CD4-positive, alpha-beta memory T cell (primary cell): ENCODE data around the gene MOB2. TPM values are rescaled to one million over a fixed set of nuclear protein-coding genes. Genes with fewer than 3 reads are reported as not detected.

ENCODE experiments used
- CTCF ChIA-PET: fragments of 350-600 bp; sonication (Branson Sonifier 250); formaldehyde crosslinking; loops from one replicate; lab custom pipeline; 2021; ENCODE audit warnings: inconsistent platforms; ENCODE audit not compliant: partially characterized antibody; lab: Charles Lee
- POLR2A ChIA-PET: fragments of 350-600 bp; sonication (Branson Sonifier 250); formaldehyde crosslinking; loops from one replicate; lab custom pipeline; 2021; ENCODE audit not compliant: partially characterized antibody; lab: Charles Lee
- DNase-seq, 5 donors: peaks; one replicate each; pipeline versions ENCODE4 v3.0.0 to v3.0.0-alpha.2; 2020 to 2022; ENCODE audit warnings: mixed read lengths in 1 of 5
- H3K27ac ChIP-seq: one replicate; pipeline ENCODE4 v1.7.0; 2013; ENCODE audit warnings: low read depth, low read length
- H3K27me3 ChIP-seq: 2 replicates; pipeline ENCODE4 v1.7.0; 2013; ENCODE audit warnings: mild to moderate bottlenecking, low read length, moderate library complexity; ENCODE audit not compliant: insufficient read depth
- H3K36me3 ChIP-seq: 2 replicates; pipeline ENCODE4 v1.7.0; 2013; ENCODE audit warnings: mild to moderate bottlenecking, low read length, moderate library complexity; ENCODE audit not compliant: insufficient read depth
- H3K4me1 ChIP-seq: 2 replicates; pipeline ENCODE4 v1.7.0; 2013; ENCODE audit warnings: mild to moderate bottlenecking, low read length, moderate library complexity; ENCODE audit not compliant: insufficient read depth
- H3K4me3 ChIP-seq, 2 donors: one replicate each; pipeline ENCODE4 v1.7.0; 2013; ENCODE audit warnings: low read length in 2 of 2, mild to moderate bottlenecking in 1 of 2
- H3K9me3 ChIP-seq, 2 donors: one replicate each; pipeline ENCODE4 v1.7.0; 2013; ENCODE audit warnings: low read length in 2 of 2, control low read depth in 1 of 2; ENCODE audit not compliant: control insufficient read depth in 1 of 2
- H3K27ac Mint-ChIP-seq, 7 donors: one replicate each; pipeline ENCODE4 v1.8.0; 2020 to 2021; ENCODE audit warnings: mixed read lengths in 7 of 7, mild to moderate bottlenecking in 6 of 7, inconsistent platforms in 3 of 7, moderate library complexity in 3 of 7
- H3K27me3 Mint-ChIP-seq, 2 donors: one replicate each; pipeline ENCODE4 v1.8.0; 2020 to 2021; ENCODE audit warnings: mixed read lengths in 2 of 2
- H3K36me3 Mint-ChIP-seq, 2 donors: one replicate each; pipeline ENCODE4 v1.8.0; 2020 to 2021; ENCODE audit warnings: mixed read lengths in 2 of 2, inconsistent platforms in 1 of 2, mild to moderate bottlenecking in 1 of 2
- H3K4me1 Mint-ChIP-seq, 4 donors: one replicate each; pipeline ENCODE4 v1.8.0; 2020 to 2021; ENCODE audit warnings: mixed read lengths in 4 of 4, mild to moderate bottlenecking in 1 of 4
- H3K4me3 Mint-ChIP-seq, 8 donors: one replicate each; pipeline ENCODE4 v1.8.0; 2020 to 2021; ENCODE audit warnings: mixed read lengths in 8 of 8, mild to moderate bottlenecking in 7 of 8, moderate library complexity in 6 of 8, inconsistent platforms in 3 of 8
- H3K9me3 Mint-ChIP-seq, 8 donors: one replicate each; pipeline ENCODE4 v1.8.0; 2020 to 2021; ENCODE audit warnings: mixed read lengths in 8 of 8, mild to moderate bottlenecking in 5 of 8, inconsistent platforms in 3 of 8, moderate library complexity in 1 of 8
- intact Hi-C: fragments of 100-400 bp; cut with micrococcal nuclease; formaldehyde crosslinking; loops from one replicate; pipeline ENCODE4 v1.15.1; 2023
- polyA plus RNA-seq, 2 donors: library from polyadenylated mRNA; unstranded; fragments of 300-500 nt; fragmentation: Illumina TruSeq; gene quantifications; one replicate each; pipeline ENCODE4 v1.2.3, GENCODE V29; 2021
- total RNA-seq, 2 experiments: library from RNA; stranded (reverse); gene quantifications; one replicate each; pipeline ENCODE4 v1.2.3, GENCODE V29; 2021

Gene MOB2
- total and polyA plus RNA-seq, 4 experiments from 2014 or later = 48.8 to 74.1 (median 70.1) TPM

DNA sequence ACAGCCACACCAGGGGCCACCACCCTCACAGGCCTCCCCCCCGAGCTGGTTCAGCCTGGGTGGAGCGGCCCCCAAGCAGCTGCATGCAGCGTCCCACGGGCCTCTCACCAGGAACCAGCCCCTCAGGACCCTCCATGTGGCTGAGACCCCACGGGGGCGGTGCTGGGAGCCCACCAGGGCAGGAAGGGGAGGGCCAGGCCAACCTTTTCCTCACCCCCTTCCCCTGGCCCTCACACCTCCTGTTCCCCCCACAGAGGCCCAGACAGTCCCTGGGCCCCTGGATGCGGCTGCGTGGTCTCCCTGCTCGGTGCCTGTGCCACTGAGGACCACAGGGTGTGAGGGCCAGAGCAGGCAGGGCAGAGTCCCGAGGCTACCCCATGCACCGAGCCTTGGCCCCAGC, 46.5 kb downstream of the MOB2 start:
- no peaks in the 10 kb centered on the region for H3K36me3 ChIP-seq
- peaks cover 0 to 3% (median 0%) of the 10 kb centered on the region in 8 donors for H3K9me3 Mint-ChIP-seq
- H3K27me3 Mint-ChIP-seq = peaks cover 0 to 2% of the 10 kb centered on the region in 2 donors
- no peaks in the 10 kb centered on the region for H3K36me3 Mint-ChIP-seq
- no peak overlapping the region for H3K27ac ChIP-seq
- H3K27ac Mint-ChIP-seq = no peak overlapping the region
- no peak for DNase-seq
- POLR2A ChIA-PET = no interaction called here
- CTCF ChIA-PET = no interaction called here
- no peaks in the 10 kb centered on the region for H3K4me1 ChIP-seq
- H3K9me3 ChIP-seq = no peaks in the 10 kb centered on the region
- H3K4me3 Mint-ChIP-seq = no peak overlapping the region
- H3K4me1 Mint-ChIP-seq = no peaks in the 10 kb centered on the region
- intact Hi-C loops = no loop called here
- H3K4me3 ChIP-seq = no peak overlapping the region
- H3K27me3 ChIP-seq = no peaks in the 10 kb centered on the region

DNA sequence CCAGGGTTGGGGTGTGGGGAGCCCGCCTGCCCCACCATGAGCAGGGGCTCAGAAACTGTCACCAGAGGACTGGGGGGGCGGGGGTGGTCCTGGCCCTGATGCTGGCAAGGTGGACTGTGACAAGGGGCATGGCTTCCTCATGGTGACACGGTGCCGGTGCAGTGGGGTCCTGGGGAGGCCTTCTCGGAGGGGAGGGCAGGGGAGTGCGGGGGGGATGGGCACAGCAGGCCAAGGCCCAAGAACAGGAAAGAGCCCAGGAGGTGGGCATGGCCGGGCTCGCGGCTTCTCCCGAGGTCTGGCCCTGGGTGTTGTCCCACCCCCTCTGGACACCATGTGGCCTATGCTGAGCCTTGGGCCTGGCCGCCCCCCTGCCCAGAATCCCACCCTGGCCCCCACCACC, 47.2 kb downstream of the MOB2 start:
- no peaks in the 10 kb centered on the region for H3K36me3 ChIP-seq
- H3K4me1 ChIP-seq = no peaks in the 10 kb centered on the region
- no peak overlapping the region for H3K27ac ChIP-seq
- no peaks in the 10 kb centered on the region for H3K27me3 ChIP-seq
- H3K9me3 ChIP-seq = no peaks in the 10 kb centered on the region
- no peaks in the 10 kb centered on the region for H3K36me3 Mint-ChIP-seq
- H3K27ac Mint-ChIP-seq = no peak overlapping the region
- H3K9me3 Mint-ChIP-seq = peaks cover 0 to 3% (median 0%) of the 10 kb centered on the region in 8 donors
- no peak overlapping the region for H3K4me3 Mint-ChIP-seq
- no peaks in the 10 kb centered on the region for H3K4me1 Mint-ChIP-seq
- POLR2A ChIA-PET = no interaction called here
- no peak for DNase-seq
- no peaks in the 10 kb centered on the region for H3K27me3 Mint-ChIP-seq
- CTCF ChIA-PET = no interaction called here
- intact Hi-C loops = no loop called here
- no peak overlapping the region for H3K4me3 ChIP-seq

DNA sequence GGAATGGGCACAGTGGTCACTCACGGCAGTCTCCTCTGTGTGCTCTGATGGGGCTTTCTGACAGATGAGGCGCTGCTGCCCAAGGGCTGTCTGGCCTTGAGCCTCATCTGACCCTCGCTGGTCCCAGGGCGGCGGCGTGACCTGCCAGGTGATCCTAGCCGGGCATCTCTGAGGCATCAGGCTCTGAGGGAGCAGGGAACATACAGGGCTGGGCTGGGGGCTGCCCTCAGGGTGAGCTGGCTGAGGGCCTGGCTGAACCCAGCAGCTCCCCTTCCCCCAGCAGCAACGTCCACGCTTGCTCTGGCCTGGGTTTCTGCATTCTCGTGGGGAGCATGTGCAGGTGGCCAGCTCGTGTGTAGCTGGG, 47.6 kb downstream of the MOB2 start:
- H3K36me3 ChIP-seq = no peaks in the 10 kb centered on the region
- intact Hi-C loops = no loop called here
- DNase-seq = no peak
- ChIA-PET POLR2A (no interaction called here), CTCF (no interaction called here)
- no peaks in the 10 kb centered on the region for H3K9me3 ChIP-seq
- H3K4me1 ChIP-seq = no peaks in the 10 kb centered on the region
- no peak overlapping the region for H3K27ac Mint-ChIP-seq
- no peaks in the 10 kb centered on the region for H3K27me3 Mint-ChIP-seq
- no peak overlapping the region for H3K4me3 Mint-ChIP-seq
- peaks cover 0 to 3% (median 0%) of the 10 kb centered on the region in 8 donors for H3K9me3 Mint-ChIP-seq
- H3K4me3 ChIP-seq = no peak overlapping the region
- no peaks in the 10 kb centered on the region for H3K36me3 Mint-ChIP-seq
- no peaks in the 10 kb centered on the region for H3K27me3 ChIP-seq
- H3K27ac ChIP-seq = no peak overlapping the region
- no peaks in the 10 kb centered on the region for H3K4me1 Mint-ChIP-seq

DNA sequence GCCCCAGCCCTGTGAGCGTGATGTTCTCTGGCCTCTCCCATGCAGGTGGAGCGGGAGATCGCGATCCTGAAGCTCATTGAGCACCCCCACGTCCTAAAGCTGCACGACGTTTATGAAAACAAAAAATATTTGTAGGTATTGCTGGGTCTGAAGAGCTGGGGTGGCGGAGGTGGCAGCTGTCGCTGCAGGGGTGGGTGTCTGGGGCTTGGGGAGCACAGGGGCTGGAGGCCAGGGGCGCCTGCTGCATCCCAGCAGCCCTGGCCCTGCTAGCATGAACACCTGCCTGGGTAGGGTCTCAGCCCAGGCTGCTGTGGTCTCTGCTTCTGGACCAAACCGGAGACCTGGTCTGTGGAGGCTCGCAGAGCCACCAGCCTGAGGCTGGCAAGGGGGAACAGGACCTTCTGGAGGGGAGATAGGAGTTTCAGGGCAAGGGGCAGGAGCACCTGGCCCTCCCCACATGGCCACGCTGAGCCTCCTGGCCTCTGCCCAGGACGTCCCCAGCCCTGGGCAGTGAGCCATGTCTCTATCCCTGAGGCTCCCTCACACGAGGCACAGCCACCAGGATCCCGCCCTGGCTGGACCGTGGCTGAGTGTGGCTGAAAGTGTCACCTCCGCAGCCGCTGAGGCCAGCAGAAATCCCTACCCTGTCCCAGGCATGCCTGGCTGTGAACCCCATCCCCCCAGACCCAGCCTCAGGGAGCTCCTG, 48.2 kb downstream of the MOB2 start:
- Histone ChIP-seq H3K27ac (no peak overlapping the region), H3K4me1 (no peaks in the 10 kb centered on the region), H3K36me3 (no peaks in the 10 kb centered on the region), H3K4me3 (no peak overlapping the region), H3K27me3 (no peaks in the 10 kb centered on the region), H3K9me3 (no peaks in the 10 kb centered on the region)
- DNase-seq = no peak
- H3K4me1 Mint-ChIP-seq = no peaks in the 10 kb centered on the region
- no peak overlapping the region for H3K27ac Mint-ChIP-seq
- POLR2A ChIA-PET = no interaction called here
- H3K4me3 Mint-ChIP-seq = no peak overlapping the region
- CTCF ChIA-PET = no interaction called here
- H3K9me3 Mint-ChIP-seq = peaks cover 0 to 3% (median 0%) of the 10 kb centered on the region in 8 donors
- intact Hi-C loops = no loop called here
- H3K36me3 Mint-ChIP-seq = no peaks in the 10 kb centered on the region
- H3K27me3 Mint-ChIP-seq = no peaks in the 10 kb centered on the region

DNA sequence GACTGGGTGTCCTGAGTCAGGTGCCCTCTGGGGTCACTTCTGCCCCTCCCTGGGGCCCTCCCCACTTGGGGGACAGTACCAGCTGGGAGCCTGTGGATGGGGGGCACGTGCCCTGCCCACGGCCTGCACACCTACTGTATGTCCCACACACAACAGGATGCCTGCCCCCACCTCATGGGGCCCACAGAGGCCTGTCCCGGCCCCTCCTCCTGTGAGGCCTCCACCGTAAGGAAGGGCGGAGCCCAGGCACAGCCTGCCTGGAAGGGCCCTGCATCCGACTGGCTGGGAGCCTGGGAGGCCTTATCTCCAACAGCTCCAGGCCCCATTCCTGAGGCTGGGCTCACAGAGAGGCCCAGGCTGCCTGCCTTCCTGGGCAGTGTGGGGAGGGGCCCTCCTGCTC, 49.1 kb downstream of the MOB2 start:
- Mint-ChIP-seq H3K27me3 (no peaks in the 10 kb centered on the region), H3K27ac (no peak overlapping the region), H3K4me3 (no peak overlapping the region), H3K4me1 (no peaks in the 10 kb centered on the region), H3K36me3 (no peaks in the 10 kb centered on the region), H3K9me3 (peaks cover 0 to 3% (median 0%) of the 10 kb centered on the region in 8 donors)
- Histone ChIP-seq H3K4me3 (no peak overlapping the region), H3K27ac (no peak overlapping the region), H3K27me3 (no peaks in the 10 kb centered on the region), H3K36me3 (no peaks in the 10 kb centered on the region), H3K9me3 (no peaks in the 10 kb centered on the region), H3K4me1 (no peaks in the 10 kb centered on the region)
- intact Hi-C loops = no loop called here
- no peak for DNase-seq
- CTCF ChIA-PET = no interaction called here
- POLR2A ChIA-PET = no interaction called here

DNA sequence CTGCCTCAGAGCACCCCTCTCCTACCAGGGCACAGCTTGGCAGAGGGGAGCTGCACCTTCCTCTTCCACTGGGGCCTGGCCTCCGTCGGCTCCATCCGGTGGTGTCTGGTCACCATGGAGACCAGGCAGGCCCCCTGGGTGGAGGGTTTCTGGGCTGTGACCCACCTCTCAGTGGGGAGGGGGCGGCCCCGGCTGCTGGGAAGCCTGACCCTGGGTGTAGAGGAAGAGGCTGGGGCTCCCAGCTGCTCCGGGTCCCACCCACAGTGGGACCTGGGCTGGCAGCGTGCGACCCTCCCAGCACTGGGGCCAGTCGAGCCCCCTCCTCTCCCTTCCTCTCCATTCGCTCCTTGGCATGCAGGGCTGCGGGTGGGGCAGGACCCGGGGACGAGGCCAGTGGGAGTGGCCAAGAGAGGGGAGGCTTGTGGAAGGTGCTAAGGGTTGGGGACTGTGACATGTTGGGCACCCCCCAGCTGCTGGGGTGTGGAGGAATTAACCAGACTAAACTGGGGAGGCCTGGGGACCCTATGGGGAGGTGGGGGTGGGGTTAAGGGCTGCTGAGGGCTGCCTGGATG, 50.0 kb downstream of the MOB2 start:
- H3K27ac Mint-ChIP-seq = no peak overlapping the region
- no peak for DNase-seq
- ChIA-PET CTCF (no interaction called here), POLR2A (interaction anchor here (1.2 kb wide), 1 partner anchor 28 kb away, joined by 3 read pairs; no protein-coding TSS in a partner anchor)
- H3K4me3 Mint-ChIP-seq = no peak overlapping the region
- no peaks in the 10 kb centered on the region for H3K4me1 Mint-ChIP-seq
- intact Hi-C loops = no loop called here
- peaks cover 0 to 3% (median 0%) of the 10 kb centered on the region in 8 donors for H3K9me3 Mint-ChIP-seq
- H3K27me3 ChIP-seq = no peaks in the 10 kb centered on the region
- no peaks in the 10 kb centered on the region for H3K36me3 ChIP-seq
- no peaks in the 10 kb centered on the region for H3K4me1 ChIP-seq
- H3K4me3 ChIP-seq = no peak overlapping the region
- no peaks in the 10 kb centered on the region for H3K27me3 Mint-ChIP-seq
- no peak overlapping the region for H3K27ac ChIP-seq
- no peaks in the 10 kb centered on the region for H3K36me3 Mint-ChIP-seq
- H3K9me3 ChIP-seq = no peaks in the 10 kb centered on the region

DNA sequence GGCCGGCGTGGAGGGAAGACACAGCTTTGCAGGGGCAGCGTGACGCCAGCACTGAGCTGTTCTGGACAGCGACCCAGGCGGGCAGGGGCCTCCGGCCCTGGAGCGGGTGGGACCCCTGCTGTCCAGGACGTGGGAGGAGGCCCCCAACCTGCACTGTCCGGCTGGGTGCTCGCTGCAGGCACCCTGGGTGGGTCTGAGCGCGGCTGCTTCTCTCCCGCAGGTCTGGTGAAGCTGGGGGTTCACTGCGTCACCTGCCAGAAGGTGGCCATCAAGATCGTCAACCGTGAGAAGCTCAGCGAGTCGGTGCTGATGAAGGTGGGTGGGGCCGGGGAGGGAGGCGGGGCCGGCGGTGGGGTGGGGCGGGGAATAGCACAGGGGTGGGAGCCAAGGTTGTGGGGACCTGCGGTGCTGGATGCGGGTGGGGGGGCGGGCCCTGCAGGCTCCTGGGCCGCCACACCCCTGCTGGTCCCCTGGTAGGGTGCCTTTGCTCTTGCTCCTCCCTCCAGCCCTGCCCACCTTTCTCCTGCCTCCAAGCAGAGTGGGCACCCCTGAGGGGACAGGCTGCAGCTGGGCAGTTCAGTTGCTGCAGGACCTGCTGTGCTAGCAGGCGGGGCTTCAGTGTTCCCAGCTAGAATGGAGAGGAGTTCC, 50.6 kb downstream of the MOB2 start:
- no peaks in the 10 kb centered on the region for H3K36me3 Mint-ChIP-seq
- H3K27me3 Mint-ChIP-seq = no peaks in the 10 kb centered on the region
- DNase-seq = no peak
- no peaks in the 10 kb centered on the region for H3K9me3 ChIP-seq
- no peak overlapping the region for H3K4me3 Mint-ChIP-seq
- H3K4me3 ChIP-seq = no peak overlapping the region
- no peaks in the 10 kb centered on the region for H3K4me1 Mint-ChIP-seq
- no peak overlapping the region for H3K27ac Mint-ChIP-seq
- intact Hi-C loops = no loop called here
- H3K9me3 Mint-ChIP-seq = peaks cover 0 to 3% (median 0%) of the 10 kb centered on the region in 8 donors
- no peaks in the 10 kb centered on the region for H3K27me3 ChIP-seq
- H3K27ac ChIP-seq = no peak overlapping the region
- H3K4me1 ChIP-seq = no peaks in the 10 kb centered on the region
- ChIA-PET CTCF (no interaction called here), POLR2A (interaction anchor here (1.2 kb wide), 1 partner anchor 29 kb away, joined by 3 read pairs; no protein-coding TSS in a partner anchor)
- no peaks in the 10 kb centered on the region for H3K36me3 ChIP-seq
